GM10266 (cell line): ENCODE data around the gene STIL.

Experiments used
- DNase-seq: peaks from one replicate; pipeline ENCODE4 v3.0.0; 2012; ENCODE audit errors: extremely low spot score
- CTCF ChIP-seq: IDR thresholded peaks from 2 replicates; pipeline ENCODE4 v1.5.1; 2012; ENCODE audit warnings: mild to moderate bottlenecking, low read depth; ENCODE audit not compliant: control insufficient read depth, insufficient read depth; ENCODE audit errors: missing control alignments

STIL gene

GRCh38 chr1:47215713-47216112, 98.2 kb downstream of the STIL start:
- TF ChIP-seq CTCF, result no peak
- no peak for DNase-seq

DNA sequence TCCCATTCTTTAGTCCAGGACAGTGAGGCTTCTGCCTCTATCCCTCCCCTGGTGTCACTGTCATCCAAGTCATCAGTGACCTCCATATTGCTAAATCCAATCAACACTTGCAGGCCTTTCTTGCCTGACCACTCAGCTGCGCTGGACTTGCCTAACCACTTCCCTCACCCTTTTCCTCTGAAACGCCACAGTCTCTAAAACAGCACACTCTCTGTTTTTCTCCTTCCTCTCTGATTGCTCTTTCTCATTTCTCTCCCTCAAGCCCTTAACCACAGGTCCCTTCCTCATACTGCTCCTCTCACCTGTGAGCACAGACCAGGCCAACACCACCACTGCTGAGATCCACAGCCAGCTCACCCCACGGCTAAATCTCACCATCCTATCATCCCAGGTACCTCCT, 99.4 kb downstream of the STIL start:
- no peak for TF ChIP-seq CTCF

DNA sequence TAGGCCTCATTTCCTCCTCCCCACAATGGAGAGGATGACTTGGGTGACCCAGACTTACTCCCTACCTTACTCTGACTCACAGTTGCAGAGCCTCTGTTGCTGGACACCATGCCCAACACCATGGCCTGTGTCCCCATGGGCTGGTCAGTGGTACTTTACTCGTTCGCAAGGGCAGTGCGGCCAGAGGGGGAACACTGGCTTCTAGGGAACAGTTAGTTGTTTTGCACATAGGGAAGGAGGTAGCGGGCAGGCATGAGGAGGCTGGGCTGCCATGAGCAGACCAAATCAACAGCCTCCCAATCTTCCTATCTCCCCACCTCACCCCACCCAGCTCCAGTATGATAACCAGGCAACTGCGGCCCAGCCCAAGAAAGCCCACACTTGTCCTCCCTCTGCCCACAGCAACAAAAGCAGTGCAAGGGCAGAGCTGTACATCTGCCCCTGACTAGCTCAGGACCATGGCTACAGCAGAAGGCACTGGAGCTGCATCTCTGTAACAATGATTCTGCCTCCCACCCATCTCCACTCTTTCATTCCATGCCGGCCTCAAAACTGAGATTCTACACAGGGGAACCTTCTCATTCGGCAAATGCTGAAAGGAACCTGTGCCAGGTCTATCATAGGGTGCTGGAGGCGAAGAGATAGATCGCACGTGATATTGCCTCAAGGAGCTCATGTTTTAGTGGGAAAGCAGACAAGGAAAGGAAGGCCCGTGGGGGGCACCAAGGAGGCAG, 100.5 kb downstream of the STIL start:
- TF ChIP-seq CTCF, result no peak
- no peak for DNase-seq

More for the DNA sequence above, 99.4 kb downstream of the STIL start:
- DNase-seq, result no peak

- no peak for TF ChIP-seq CTCF
Observed at GRCh38 chr1:47212636-47213229, 101.2 kb downstream of the STIL start.

GRCh38 chr1:47211796-47212269, 102.1 kb downstream of the STIL start:
- no peak for TF ChIP-seq CTCF
- DNase-seq, result no peak

More at GRCh38 chr1:47212636-47213229, 101.2 kb downstream of the STIL start:
- DNase-seq, result no peak

GRCh38 chr1:47210666-47211065, 103.3 kb downstream of the STIL start:
- no peak for TF ChIP-seq CTCF
- no peak for DNase-seq

DNA sequence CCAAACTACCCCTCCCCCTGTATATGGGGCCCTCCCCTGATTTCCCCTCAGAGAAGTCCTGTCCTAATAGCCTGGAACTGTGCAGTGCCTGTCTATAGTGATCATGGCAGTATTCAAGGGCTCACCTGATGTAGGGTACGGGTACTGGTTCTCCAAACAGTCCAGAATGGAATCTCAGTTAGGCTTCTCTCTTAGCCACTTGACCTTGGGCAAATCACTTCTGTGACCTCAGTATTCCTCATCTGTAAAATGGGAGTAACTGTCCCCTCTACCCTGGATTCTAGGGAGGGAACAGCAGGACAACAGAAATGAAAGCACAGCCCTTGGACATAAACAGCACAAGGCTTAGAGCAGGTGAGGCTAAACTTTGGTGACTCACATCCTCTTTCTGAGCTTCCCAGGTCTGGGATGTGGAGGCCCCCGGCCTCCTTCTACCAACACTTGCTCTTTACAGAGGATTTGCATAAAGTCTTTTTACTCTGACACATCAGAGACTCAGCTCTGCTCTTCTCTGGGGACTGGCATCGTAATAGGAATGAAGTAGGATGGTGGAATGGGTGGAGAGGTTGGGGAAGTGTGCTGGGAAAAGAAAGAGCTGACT, 104.1 kb downstream of the STIL start:
- no peak for DNase-seq
- no peak for TF ChIP-seq CTCF
